Measurements from ENCODE around the gene ACAP2.

- TF ChIP-seq CTCF (IDR thresholded peaks at IDR 0.05 in 4 of 5, conservative IDR thresholded peaks at IDR 0.05 in 1 of 5) (no peak), POLR2A (IDR thresholded peaks at IDR 0.05) (no peak)
Observed at GRCh38 chr3:195241592-195242355, 201.0 kb downstream of the ACAP2 start.
